OCI-LY7 (cell line): ENCODE results near the gene CPSF6. TPM values are rescaled to one million over a fixed set of nuclear protein-coding genes. Genes with fewer than 3 reads are reported as not detected.

Experiments used
- BruUV-seq: library from RNA; stranded (reverse); fragments of 400-500 nt; replicated peaks from 2 replicates; lab custom pipeline; 2021; lab: Mats Ljungman, UMichigan
- CTCF ChIA-PET: fragments of 300-600 bp; sonication (Branson Sonifier 250); formaldehyde crosslinking; loops from one replicate; lab custom pipeline; 2022; ENCODE audit warnings: antibody characterized with exemption; ENCODE audit not compliant: unreplicated experiment; lab: Charles Lee
- POLR2A ChIA-PET: fragments of 300-600 bp; sonication (Branson Sonifier 250); formaldehyde crosslinking; loops from one replicate; lab custom pipeline; 2022; ENCODE audit warnings: antibody characterized with exemption; lab: Charles Lee
- DNase-seq: peaks from one replicate; pipeline ENCODE4 v3.0.0-alpha.2; 2015; ENCODE audit warnings: low spot score
- H2AFZ ChIP-seq: fragments of 200-600 bp; sonication (generic), shearing (Covaris generic); 2 replicates; pipeline ENCODE4 v1.6.1; 2014; ENCODE audit warnings: mild to moderate bottlenecking, antibody characterized with exemption, low read length, moderate library complexity
- H3K27ac ChIP-seq: fragments of 200-600 bp; sonication (generic); 2 replicates; pipeline ENCODE4 v1.5.1; 2014; ENCODE audit warnings: mixed run types, low read depth, mild to moderate bottlenecking, moderate library complexity, low read length, inconsistent platforms; ENCODE audit not compliant: poor library complexity, severe bottlenecking
- H3K36me3 ChIP-seq: fragments of 200-600 bp; sonication (generic); 2 replicates; pipeline ENCODE4 v1.6.1; 2014; ENCODE audit warnings: mild to moderate bottlenecking, antibody characterized with exemption, low read length, moderate library complexity, mixed read lengths; ENCODE audit not compliant: insufficient read depth
- H3K4me1 ChIP-seq: fragments of 200-600 bp; sonication (generic); 2 replicates; pipeline ENCODE4 v1.5.1; 2014; ENCODE audit warnings: mild to moderate bottlenecking, low read length; ENCODE audit not compliant: insufficient read depth, poor library complexity, severe bottlenecking
- H3K4me2 ChIP-seq: fragments of 200-600 bp; sonication (generic); 2 replicates; pipeline ENCODE4 v1.6.1; 2014; ENCODE audit warnings: mild to moderate bottlenecking, low read length
- H3K4me3 ChIP-seq: fragments of 200-600 bp; sonication (generic); 2 replicates; pipeline ENCODE4 v1.5.1; 2014; ENCODE audit warnings: mild to moderate bottlenecking, low read depth, low read length; ENCODE audit not compliant: poor library complexity, severe bottlenecking
- H3K79me2 ChIP-seq: fragments of 200-600 bp; sonication (generic); 2 replicates; pipeline ENCODE4 v1.6.1; 2016; ENCODE audit warnings: low read depth, mild to moderate bottlenecking, low read length, moderate library complexity, mixed read lengths; ENCODE audit not compliant: insufficient read depth
- H3K9me2 ChIP-seq: fragments of 200-600 bp; sonication (generic); 2 replicates; pipeline ENCODE4 v1.6.1; 2016; ENCODE audit warnings: mild to moderate bottlenecking, low read length, mixed read lengths; ENCODE audit not compliant: insufficient read depth
- H3K9me3 ChIP-seq: fragments of 200-600 bp; sonication (generic); 2 replicates; pipeline ENCODE4 v1.6.1; 2014; ENCODE audit warnings: mild to moderate bottlenecking, mixed run types, low read length, mixed read lengths
- H4K20me1 ChIP-seq: fragments of 200-600 bp; sonication (generic); 2 replicates; pipeline ENCODE4 v1.6.1; 2014; ENCODE audit warnings: mild to moderate bottlenecking, antibody characterized with exemption, low read length, moderate library complexity, mixed read lengths; ENCODE audit not compliant: insufficient read depth
- CTCF ChIP-seq: fragments of 200-600 bp; sonication (generic); conservative IDR thresholded peaks from 2 replicates; pipeline ENCODE4 v1.5.1; 2014; ENCODE audit warnings: mild to moderate bottlenecking, antibody characterized with exemption, low read length, moderate library complexity, mixed read lengths
- EZH2phosphoT487 ChIP-seq: fragments of 200-600 bp; sonication (generic); IDR thresholded peaks from 2 replicates; pipeline ENCODE4 v1.6.1; 2018; ENCODE audit warnings: low read depth, borderline replicate concordance, mild to moderate bottlenecking, mixed run types, antibody characterized with exemption, low read length, moderate library complexity, mixed read lengths
- intact Hi-C: fragments of 100-400 bp; cut with micrococcal nuclease; formaldehyde crosslinking; loops from one replicate; pipeline ENCODE4 v1.10.0; 2022; ENCODE audit not compliant: unreplicated experiment
- total RNA-seq, 2 experiments: library from RNA; depleted of rRNA in 1 of 2; stranded (reverse); fragments of >200 nt in 1 of 2; shearing (Covaris generic) in 1 of 2; gene quantifications; 2 replicates each; pipeline ENCODE4 v1.2.3, GENCODE V29; 2014 to 2022

Gene CPSF6
- total RNA-seq, 2 experiments from 2014 or later: 90.4 to 163 TPM

GRCh38 chr12:69238589-69239351 is 599 bp upstream of the CPSF6 start:
- intact Hi-C loops: loop anchor here (1.0 kb wide), 1 partner anchor 81 kb away; no protein-coding TSS in a partner anchor
- ChIA-PET CTCF (no interaction called here), POLR2A (interaction anchor here (0.6 kb wide), 1 partner anchor 584 kb away, joined by 3 read pairs; no protein-coding TSS in a partner anchor)
- Histone ChIP-seq H4K20me1 (peaks cover 32% of the 10 kb centered on the region), H3K27ac (peak overlapping the region; percentile 74), H3K4me1 (peaks cover 43% of the 10 kb centered on the region), H3K79me2 (peaks cover 40% of the 10 kb centered on the region), H3K36me3 (peaks cover 31% of the 10 kb centered on the region), H3K4me2 (peak overlapping the region; percentile 80), H2AFZ (peak overlapping the region; percentile 92), H3K9me2 (no peaks in the 10 kb centered on the region), H3K4me3 (peak overlapping the region; percentile 81), H3K9me3 (no peaks in the 10 kb centered on the region)
- BruUV-seq: TSS peak; percentile 87
- TF ChIP-seq EZH2phosphoT487 (no peak), CTCF (no peak)
- peak; percentile 7 for DNase-seq

GRCh38 chr12:69239922-69240630 is 707 bp downstream of the CPSF6 start:
- H3K4me1 ChIP-seq: peaks cover 48% of the 10 kb centered on the region
- TF ChIP-seq CTCF: no peak
- no peak for TF ChIP-seq EZH2phosphoT487
- BruUV-seq: TSS peak; percentile 64

More at GRCh38 chr12:69239922-69240630, 707 bp downstream of the CPSF6 start:
- peaks cover 53% of the 10 kb centered on the region for H3K79me2 ChIP-seq
- ChIA-PET CTCF (no interaction called here), POLR2A (interaction anchor here (0.6 to 0.9 kb wide), 2 partner anchors 16 to 1554 kb away, joined by 3 read pairs; no protein-coding TSS in a partner anchor)
- peaks cover 41% of the 10 kb centered on the region for H3K36me3 ChIP-seq
- peak overlapping the region; percentile 99 for H3K4me2 ChIP-seq
- H3K4me3 ChIP-seq: peak overlapping the region; percentile 81
- H2AFZ ChIP-seq: no peak overlapping the region; the same call in 1 of the 2 replicates
- H3K27ac ChIP-seq: peak overlapping the region; percentile 74
- H4K20me1 ChIP-seq: peaks cover 34% of the 10 kb centered on the region
- H3K9me2 ChIP-seq: no peaks in the 10 kb centered on the region
- H3K9me3 ChIP-seq: no peaks in the 10 kb centered on the region
- intact Hi-C loops: loop anchor here (1.0 kb wide), 1 partner anchor 83 kb away; no protein-coding TSS in a partner anchor
- DNase-seq: peak; percentile 71
